Left colon (tissue), 2 donors: Measurements from ENCODE around the gene RNASE4. TPM values are rescaled to one million over a fixed set of nuclear protein-coding genes. Genes with fewer than 3 reads are reported as not detected.
A peak's percentile ranks its signal among the peaks of the same experiment; 100 is the strongest.
"Not testable (repeated sequence)": the region's sequence is repeated elsewhere in the genome, so short reads cannot be mapped to it uniquely, and the experiment has no call there.

Experiments
- ATAC-seq: fragments of 200-7000 bp; cut with Tn5 transposase; one replicate; pipeline ENCODE4 v1.9.1; 2020; ENCODE audit warnings: mild to moderate bottlenecking, moderate library complexity
- DNase-seq, 2 donors: peaks; one replicate each; pipeline ENCODE4 v3.0.0-alpha.2; 2020
- intact Hi-C, 2 donors: fragments of 100-400 bp; cut with DNase I in 1 of 2; cut with micrococcal nuclease in 1 of 2; formaldehyde crosslinking; loops; one replicate each; pipeline versions ENCODE4 v1.11.2 to v1.14.0; 2022; cut with DNase I, micrococcal nuclease
- total RNA-seq, 2 donors: library from RNA; stranded (reverse); fragmentation: NEBNext Ultra II Directional; extraction: Animal tissue kit (Norgen Biotek cat#: 25700); gene quantifications; one replicate each; pipeline ENCODE4 v1.2.1, GENCODE V29; 2021
- donor health status: DM: no; HTN: no; CAD: no.
- donor health status: DM: yes; HTN: yes; CAD: no.

RNASE4 gene
- total RNA-seq, 2 donors from 2014 or later, result 52.2 to 62.1 TPM

DNA sequence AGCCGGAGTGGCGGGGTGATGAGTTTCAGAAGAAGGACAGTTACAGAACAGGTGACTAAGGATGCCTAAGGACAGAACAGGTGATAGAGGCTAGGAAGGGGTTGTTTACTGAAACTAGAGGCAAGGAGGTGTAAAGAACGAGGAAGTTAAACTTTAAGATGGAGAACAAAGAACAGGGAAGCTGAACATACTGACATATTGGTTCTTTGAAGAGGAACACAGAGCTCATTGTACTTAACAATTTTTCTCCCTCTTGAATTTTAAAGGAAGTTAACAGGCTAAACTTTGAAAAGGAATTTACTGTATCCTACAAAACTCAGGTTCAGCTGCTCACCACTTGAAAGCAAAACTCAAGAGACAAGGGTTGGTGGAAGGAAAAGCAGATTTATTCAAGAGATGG, 41.8 kb downstream of the RNASE4 start:
- DNase-seq, intact Hi-C loops, ATAC-seq: not testable (repeated sequence)

DNA sequence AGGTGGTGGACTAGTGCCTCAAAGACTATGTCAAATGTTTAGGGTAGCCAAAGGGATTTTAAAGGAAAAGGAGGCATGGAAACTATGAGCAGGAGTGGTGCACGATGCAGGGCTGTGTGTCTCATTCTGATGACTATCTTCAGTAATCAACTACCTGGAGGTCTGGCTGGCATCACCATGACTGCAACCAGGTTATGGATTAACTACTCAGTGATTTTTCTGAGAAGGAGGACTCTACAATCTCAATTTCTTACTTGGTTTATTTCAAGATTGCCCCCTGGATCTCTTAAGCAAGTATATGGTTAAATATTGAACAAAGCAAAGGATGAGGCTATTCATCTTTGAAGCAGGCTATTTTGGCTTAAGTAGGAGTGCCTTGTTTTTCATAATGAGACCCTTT, 42.2 kb downstream of the RNASE4 start:
- ATAC-seq (no peak), DNase-seq (no peak)
- intact Hi-C loops, result no loop called here

DNA sequence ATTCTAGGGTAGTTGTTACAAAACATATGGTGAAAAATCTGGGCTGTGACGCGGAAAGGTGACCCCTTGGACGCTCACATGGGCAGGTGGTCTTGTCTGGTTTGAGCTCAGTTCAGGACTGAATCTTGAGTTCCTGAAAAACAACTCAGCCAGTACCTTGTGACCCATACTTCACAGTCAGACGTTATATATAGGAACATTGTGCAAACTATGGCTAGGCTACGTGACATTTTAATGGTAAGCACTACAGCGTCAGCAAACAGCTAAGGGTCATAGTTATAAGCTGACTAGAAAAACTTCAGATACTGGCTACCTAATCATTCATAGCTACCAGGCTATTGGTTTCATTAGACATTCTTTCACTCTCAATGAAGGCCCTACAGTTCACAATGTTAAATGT, 46.5 kb downstream of the RNASE4 start:
- DNase-seq, result no peak
- ATAC-seq, result no peak
- intact Hi-C loops, result no loop called here

DNA sequence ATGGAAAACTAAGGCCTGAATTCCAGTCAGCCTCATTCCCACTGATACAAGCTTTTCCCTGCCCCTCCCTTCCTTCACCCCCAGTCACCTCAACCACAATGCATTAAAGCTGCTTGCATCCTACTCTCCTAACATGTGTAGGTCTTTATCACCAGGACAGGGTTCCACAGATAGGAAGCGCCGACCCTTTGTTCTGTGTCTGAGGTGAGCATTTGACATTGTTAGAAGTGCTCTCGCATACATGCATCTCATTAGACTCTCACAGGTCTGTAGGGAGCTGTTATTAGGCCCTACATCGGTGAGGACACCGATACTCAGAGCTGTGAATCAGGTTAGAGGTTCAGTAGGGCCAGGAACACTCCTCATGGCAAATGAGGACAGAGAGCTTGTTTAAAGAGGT, 48.1 kb downstream of the RNASE4 start:
- intact Hi-C loops, result no loop called here
- DNase-seq, result no peak
- no peak for ATAC-seq

DNA sequence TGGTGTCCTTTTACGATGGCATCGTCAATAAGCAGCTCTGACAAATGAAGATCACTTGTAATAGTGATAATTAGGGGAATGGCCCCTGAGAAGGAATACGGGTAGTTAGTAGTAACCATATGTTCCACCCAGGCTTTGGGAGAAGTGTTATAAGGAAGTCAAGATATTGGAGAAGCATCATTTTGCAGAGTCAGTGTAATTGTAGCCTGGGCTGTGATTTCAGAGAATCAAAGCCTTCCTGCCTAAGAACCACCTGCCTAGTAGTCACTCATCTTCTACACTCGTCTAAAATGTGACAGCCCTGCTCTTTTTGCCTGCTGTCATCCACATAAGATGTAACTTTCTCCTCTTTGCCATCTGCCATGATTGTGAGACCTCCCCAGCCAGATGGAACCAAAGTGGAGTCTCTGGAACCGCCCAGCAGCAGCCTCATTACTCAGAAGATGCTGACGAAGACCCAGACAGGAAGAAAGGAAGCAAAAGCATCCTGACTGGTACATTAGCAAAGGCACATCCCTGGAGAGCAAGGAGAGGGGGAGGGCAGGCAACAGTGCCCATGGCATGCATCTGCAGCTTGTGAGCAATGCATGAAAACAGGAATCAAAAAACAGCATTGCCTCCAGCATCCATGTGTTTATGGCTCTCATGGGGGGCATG, 48.7 kb downstream of the RNASE4 start:
- intact Hi-C loops, result no loop called here
- no peak for DNase-seq
- ATAC-seq, result no peak

DNA sequence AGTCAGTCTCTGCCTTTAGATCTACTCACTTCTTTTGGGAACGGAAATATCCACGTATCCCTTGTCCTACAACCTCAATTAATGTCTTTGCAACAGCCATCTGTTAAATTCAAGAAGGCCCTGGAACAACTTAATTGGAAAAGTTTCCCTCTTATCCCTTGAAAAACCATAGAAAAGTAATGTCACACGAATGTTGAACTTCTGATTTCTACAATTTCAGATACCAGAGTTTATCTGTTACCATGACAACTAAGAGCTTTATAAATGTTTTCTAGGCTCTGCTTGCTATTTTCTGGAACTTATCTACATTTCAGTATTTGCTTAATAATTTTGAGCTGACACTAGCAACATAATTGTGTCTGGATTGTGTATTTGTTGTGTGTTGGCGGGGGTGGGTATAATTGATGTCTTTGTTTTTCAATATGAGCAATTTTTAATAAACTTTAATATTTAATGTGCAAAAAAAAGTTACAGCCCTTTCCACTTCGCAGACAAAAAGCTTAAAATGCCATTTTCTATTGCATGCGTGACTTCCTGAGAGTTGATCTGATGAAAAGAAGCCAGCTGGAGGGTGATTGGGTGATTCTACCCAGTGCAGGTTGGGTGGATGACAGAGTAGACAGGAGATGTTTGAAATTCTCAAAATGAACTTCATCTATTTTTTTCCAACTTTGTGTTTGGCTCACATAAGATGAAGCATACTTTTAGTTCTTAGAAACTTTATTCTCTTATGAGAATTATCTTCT, 49.5 kb downstream of the RNASE4 start:
- intact Hi-C loops, result no loop called here
- ATAC-seq (no peak), DNase-seq (no peak)

DNA sequence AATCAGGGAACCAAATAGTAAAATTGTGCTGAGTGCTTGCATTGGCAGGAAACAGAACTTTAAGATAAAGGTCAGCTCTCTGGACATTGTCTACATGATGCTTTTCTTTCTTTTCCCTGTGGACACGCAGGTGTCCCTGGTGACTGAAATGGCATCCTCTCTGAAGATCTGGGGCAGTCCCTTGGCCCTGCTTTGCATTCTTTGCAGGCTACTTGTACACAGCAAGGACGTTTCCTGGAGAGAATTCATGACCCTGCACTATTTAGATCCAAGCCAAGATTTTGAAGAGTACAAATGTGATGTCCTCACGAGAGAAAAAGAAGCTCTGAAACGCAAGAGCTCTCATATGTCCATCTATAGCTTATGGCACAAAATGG, 50.1 kb downstream of the RNASE4 start:
- ATAC-seq (no peak), DNase-seq (no peak)
- intact Hi-C loops, result no loop called here

DNA sequence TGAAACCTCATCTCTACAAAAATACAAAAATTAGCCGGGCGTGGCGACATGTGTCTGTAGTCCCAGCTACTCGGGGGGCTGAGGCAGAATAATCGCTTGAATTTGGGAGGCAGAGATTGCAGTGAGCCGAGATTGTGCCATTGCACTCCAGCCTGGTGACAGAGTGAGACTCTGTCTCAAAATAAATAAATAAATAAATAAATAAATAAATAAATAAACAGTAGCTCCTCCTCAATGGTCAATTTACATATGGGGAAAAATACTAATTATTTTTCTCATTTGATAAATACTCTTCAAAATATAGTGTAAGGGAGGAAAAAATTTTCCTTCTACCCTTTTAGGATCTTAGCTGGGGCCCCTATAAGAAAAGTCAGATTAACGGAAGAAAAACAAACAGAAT, 53.9 kb downstream of the RNASE4 start:
- intact Hi-C loops, ATAC-seq, DNase-seq: not testable (repeated sequence)

DNA sequence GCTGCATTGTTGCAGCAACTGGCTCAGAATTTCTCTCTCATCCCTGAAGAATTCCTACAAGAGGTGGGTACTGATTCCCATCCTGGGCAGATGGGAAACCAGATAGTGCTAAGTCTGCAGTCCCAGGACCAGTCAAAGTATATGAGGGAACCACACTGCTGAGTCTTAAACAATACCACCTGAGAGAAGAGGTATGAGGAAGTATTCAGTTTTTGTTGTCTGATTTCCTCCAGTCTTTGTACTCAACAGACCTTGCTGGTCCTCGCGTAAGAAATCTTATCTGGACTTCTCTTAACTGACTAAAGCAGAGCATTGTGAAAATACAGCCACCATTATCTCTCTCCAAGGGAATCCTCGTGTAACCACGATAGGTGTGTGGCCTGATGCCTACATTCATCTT, 57.8 kb downstream of the RNASE4 start:
- intact Hi-C loops, result no loop called here

DNA sequence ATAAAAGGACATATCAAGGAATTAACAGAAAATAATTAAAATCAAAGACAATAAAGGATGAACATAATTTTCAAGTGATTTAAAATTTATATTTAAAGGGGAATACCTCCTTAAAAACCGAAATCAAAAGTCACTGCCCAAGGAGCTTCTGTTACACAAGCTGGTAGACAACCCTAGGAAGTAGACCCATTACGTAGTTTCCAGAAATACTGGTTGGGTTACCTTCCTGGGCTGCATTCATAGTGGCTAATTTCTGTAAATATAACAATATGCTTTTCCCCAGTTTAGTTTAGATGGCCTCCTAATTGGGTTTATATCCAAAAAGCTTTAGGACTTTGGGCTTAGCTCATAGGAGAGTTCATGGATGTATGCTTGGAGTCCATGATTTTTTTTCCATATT, 59.2 kb downstream of the RNASE4 start:
- ATAC-seq, result no peak
- no peak for DNase-seq

More for the DNA sequence above, 57.8 kb downstream of the RNASE4 start:
- ATAC-seq (no peak), DNase-seq (no peak)

DNA sequence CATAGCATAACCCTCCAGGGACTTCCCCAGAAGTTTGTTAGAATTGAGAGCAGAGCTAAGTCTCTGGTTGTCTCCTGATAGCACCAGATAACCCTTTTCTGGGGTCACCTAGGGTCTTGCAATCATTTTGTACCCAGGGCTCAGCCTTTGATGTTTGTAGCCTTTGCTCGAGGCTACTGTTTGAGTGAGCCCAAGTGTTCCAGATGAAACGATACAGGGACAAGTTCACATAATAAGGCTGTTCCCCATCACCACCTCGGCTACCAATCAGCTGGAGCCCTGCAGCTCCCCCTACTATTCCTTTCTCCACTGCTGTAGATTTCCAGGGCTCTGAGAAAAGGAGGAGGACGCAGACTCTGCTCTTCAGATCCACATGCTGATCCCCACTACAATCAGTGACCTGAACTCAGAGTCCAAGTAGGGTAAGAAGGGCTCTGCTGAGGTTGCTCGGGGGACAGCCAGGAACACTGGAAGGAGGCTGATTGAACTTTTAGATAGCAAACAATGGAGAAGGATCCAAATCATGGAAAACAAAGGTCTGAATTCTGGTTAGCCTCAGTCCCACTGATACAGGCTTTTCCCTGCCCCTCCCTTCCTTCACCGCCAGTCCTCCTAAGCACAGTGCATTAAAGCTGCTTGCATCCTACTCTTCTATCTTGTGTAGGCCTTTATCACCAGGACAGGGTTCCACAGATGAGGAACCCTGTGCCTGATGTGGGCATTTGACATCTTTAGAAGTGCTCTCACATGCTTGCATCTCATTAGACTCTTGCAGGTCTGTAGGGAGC, 61.4 kb downstream of the RNASE4 start, which contains the start of gene EDDM3A:
EDDM3A (plus strand) TSS at position 317 of the 788 bp plus-strand sequence. CDS start 1,694 bp downstream, outside the sequence.
- no peak for ATAC-seq
- intact Hi-C loops, result no loop called here
- no peak for DNase-seq

More for the DNA sequence above, 59.2 kb downstream of the RNASE4 start:
- intact Hi-C loops, result no loop called here

DNA sequence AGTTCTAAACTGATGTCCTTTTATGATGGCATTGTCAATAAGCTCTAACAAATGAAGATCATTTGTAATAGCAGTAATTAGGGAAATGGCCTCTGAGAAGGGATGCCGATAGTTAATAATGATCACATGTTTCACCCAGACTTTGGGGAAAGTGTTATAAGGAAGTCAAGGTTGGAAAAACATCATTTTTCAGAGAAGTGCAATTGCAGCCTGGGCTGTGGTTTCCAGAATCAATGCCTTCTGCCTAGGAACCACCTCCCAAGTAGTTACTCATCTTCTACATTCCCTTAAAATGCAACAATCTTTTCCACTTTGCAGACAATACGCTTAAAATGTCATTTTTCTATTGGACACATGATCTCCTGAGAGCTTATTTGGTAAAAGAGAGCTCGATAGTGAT, 62.2 kb downstream of the RNASE4 start:
- intact Hi-C loops, result no loop called here
- DNase-seq, result no peak
- ATAC-seq, result no peak

DNA sequence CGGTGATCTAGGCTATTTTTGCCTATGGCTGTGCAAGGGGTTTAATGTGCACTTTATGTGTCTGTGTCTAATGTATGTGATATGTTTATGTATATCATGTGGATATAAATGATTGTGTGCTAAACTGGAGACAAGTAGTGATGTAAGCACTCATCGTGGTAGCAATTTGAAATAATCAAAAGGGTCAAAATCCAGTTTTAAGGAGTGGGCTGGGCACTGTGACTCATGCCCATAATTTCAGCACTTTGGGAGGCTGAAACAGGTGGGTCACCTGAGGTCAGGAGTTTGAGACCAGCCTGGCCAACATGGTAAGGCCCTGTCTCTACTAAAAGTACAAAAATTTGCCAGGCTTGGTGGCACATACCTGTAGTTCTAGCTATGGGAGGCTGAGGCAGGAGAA, 64.1 kb downstream of the RNASE4 start:
- ATAC-seq (peak; percentile 63), DNase-seq (no peak)

DNA sequence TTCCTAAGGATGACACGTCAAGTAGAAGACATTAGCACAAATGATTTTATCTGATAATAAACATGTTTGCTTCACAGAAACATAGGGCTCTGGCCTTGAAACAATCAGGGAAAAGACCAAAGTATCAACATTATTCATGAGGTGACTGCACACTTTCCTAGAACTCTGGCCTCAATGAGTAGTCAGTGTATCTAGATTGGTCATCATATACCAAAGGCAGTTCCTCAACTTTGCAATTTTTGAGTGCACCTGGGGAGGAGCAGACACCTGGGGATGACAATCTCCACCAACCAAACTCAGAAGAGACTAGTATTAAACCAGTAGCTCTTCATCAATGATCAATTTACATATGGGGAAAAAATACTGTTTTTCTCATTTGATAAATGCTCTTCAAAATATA, 65.8 kb downstream of the RNASE4 start:
- no peak for ATAC-seq
- no peak for DNase-seq
- intact Hi-C loops, result no loop called here

More for the DNA sequence above, 64.1 kb downstream of the RNASE4 start:
- intact Hi-C loops, result no loop called here

Other genes starting within 250 kb of the RNASE4 start
- under 1 TPM; 0.09 to 0.31 TPM for gene KLHL33, start 248.4 kb upstream of the RNASE4 start, total RNA-seq
- 10 to 100 TPM; 31.2 to 35.0 TPM for gene OSGEP, start 229.7 kb upstream of the RNASE4 start, total RNA-seq
- 10 to 100 TPM; 80.5 to 93.9 TPM for gene APEX1, start 229.3 kb upstream of the RNASE4 start, total RNA-seq
- gene PIP4P1, start 223.1 kb upstream of the RNASE4 start, total RNA-seq, result 10 to 100 TPM; 42.0 to 42.9 TPM
- 10 to 100 TPM; 66.9 to 93.6 TPM for gene PNP, start 215.2 kb upstream of the RNASE4 start, total RNA-seq
- gene RNASE10, start 179.0 kb upstream of the RNASE4 start, total RNA-seq, result 1 to 10 TPM in 1 of 2 donors, under 1 TPM in 1; 0.98 to 1.3 TPM
- gene RNASE9, start 123.5 kb upstream of the RNASE4 start, total RNA-seq, result not detected
- gene RNASE11, start 96.6 kb upstream of the RNASE4 start, total RNA-seq, result not detected
- gene RNASE12, start 93.2 kb upstream of the RNASE4 start, total RNA-seq, result not detected
- not detected for gene OR6S1, start 42.9 kb upstream of the RNASE4 start, total RNA-seq
- 10 to 100 TPM; 49.2 to 50.4 TPM for gene ANG, start 4.2 kb downstream of the RNASE4 start, total RNA-seq
- gene EDDM3A, start 61.3 kb downstream of the RNASE4 start, total RNA-seq, result not detected
- gene EDDM3B, start 83.8 kb downstream of the RNASE4 start, total RNA-seq, result not detected
- gene RNASE6, start 96.7 kb downstream of the RNASE4 start, total RNA-seq, result 10 to 100 TPM in 1 of 2 donors, 1 to 10 TPM in 1; 3.2 to 11.8 TPM
- gene RNASE1, start 118.3 kb downstream of the RNASE4 start, total RNA-seq, result 100 to 1,000 TPM; 124 to 420 TPM
- gene RNASE3, start 206.8 kb downstream of the RNASE4 start, total RNA-seq, result not detected